HepG2 (cell line): ENCODE results near the gene ZNF697. TPM values are rescaled to one million over a fixed set of nuclear protein-coding genes. Genes with fewer than 3 reads are reported as not detected.

Source experiments
- ASH2L ChIP-seq: fragments of 300-600, 200-600 bp; sonication (generic); IDR thresholded peaks from 2 replicates; pipeline ENCODE4 v1.7.0; 2017; ENCODE audit warnings: low read depth, mild to moderate bottlenecking, moderate library complexity, mixed read lengths, low read length; ENCODE audit not compliant: insufficient read length
- CBX1 ChIP-seq: IDR thresholded peaks from one replicate; pipeline ENCODE4 v1.6.1; 2016; ENCODE audit warnings: antibody characterized with exemption, low read depth
- FIP1L1 ChIP-seq: fragments of 200-400 bp; formaldehyde crosslinking; IDR thresholded peaks from 2 replicates; pipeline ENCODE4 v1.6.1; 2018; ENCODE audit warnings: low read depth, mild to moderate bottlenecking, low read length, moderate library complexity, borderline replicate concordance; ENCODE audit not compliant: insufficient read depth
- FOSL1 ChIP-seq: sonication (generic); formaldehyde crosslinking; IDR thresholded peaks from 2 replicates; pipeline ENCODE4 v1.9.0; 2021; ENCODE audit warnings: missing genetic modification reagents, borderline replicate concordance
- FOXK2 ChIP-seq: fragments of 450-650 bp; IDR thresholded peaks from 2 replicates; pipeline ENCODE4 v1.6.1; 2016
- GABPB1 ChIP-seq: IDR thresholded peaks from 2 replicates; pipeline ENCODE4 v1.6.1; 2016; ENCODE audit warnings: mild to moderate bottlenecking, missing genetic modification reagents, moderate library complexity, missing compliant biosample characterization
- GTF3A ChIP-seq: sonication (generic); formaldehyde crosslinking; conservative IDR thresholded peaks from 2 replicates; pipeline ENCODE4 v1.4.0; 2020; ENCODE audit warnings: mild to moderate bottlenecking, missing genetic modification reagents
- IRX3 ChIP-seq: sonication (generic); formaldehyde crosslinking; IDR thresholded peaks from 2 replicates; pipeline ENCODE4 v1.8.1; 2023; ENCODE audit warnings: mild to moderate bottlenecking, low read depth, missing genetic modification reagents, borderline replicate concordance
- JARID2 ChIP-seq: sonication (generic); formaldehyde crosslinking; IDR thresholded peaks from 2 replicates; pipeline ENCODE4 v1.8.1; 2023; ENCODE audit warnings: missing genetic modification reagents, inconsistent platforms; ENCODE audit not compliant: insufficient replicate concordance
- NONO ChIP-seq, 2 experiments: fragments of 450-650 bp in 1 of 2; sonication (generic) in 1 of 2; formaldehyde crosslinking in 1 of 2; IDR thresholded peaks in 1 of 2; conservative IDR thresholded peaks in 1 of 2; 2 replicates each; pipeline versions ENCODE4 v1.6.1 to v1.8.0; 2017 to 2022; ENCODE audit warnings: mild to moderate bottlenecking in 1 of 2, missing genetic modification reagents in 1 of 2, moderate library complexity in 1 of 2
- NR2F1 ChIP-seq, 2 experiments: fragments of 450-650 bp in 1 of 2; formaldehyde crosslinking in 1 of 2; IDR thresholded peaks; 2 replicates each; pipeline versions ENCODE4 v1.5.0 to v1.6.1; 2016 to 2020; ENCODE audit warnings: mild to moderate bottlenecking in 1 of 2, missing compliant biosample characterization in 1 of 2, missing genetic modification reagents in 1 of 2, moderate library complexity in 1 of 2
- SETDB1 ChIP-seq: sonication (generic); formaldehyde crosslinking; IDR thresholded peaks from 2 replicates; pipeline ENCODE4 v1.5.1; 2020; ENCODE audit warnings: missing genetic modification reagents, mild to moderate bottlenecking, borderline replicate concordance
- SMC3 ChIP-seq: IDR thresholded peaks from 2 replicates; pipeline ENCODE4 v1.6.1; 2011; ENCODE audit warnings: low read length, improper control_type of control experiment
- ZNF354B ChIP-seq: sonication (generic); formaldehyde crosslinking; IDR thresholded peaks from 2 replicates; pipeline ENCODE4 v1.8.0; 2022; ENCODE audit warnings: mild to moderate bottlenecking, missing genetic modification reagents
- ZNF816 ChIP-seq: sonication (generic); formaldehyde crosslinking; IDR thresholded peaks from 2 replicates; pipeline ENCODE4 v1.8.0; 2022; ENCODE audit warnings: missing genetic modification reagents, mild to moderate bottlenecking, borderline replicate concordance
- polyA plus RNA-seq, 8 experiments: library from polyadenylated mRNA; depleted of rRNA in 3 of 8; stranded (reverse) in 7 of 8; unstranded in 1 of 8; fragments of >200 nt; fragmentation: Illumina TruSeq in 4 of 8; extraction: Trizol in 4 of 8; gene quantifications; 2 replicates each; pipeline versions ENCODE4 v1.2.1 to v1.2.3, GENCODE V29; 2011 to 2016; ENCODE audit warnings: low read depth in 4 of 8, missing spikeins in 1 of 8, mixed read lengths in 1 of 8; ENCODE audit not compliant: insufficient read depth in 1 of 8
- total RNA-seq, 5 experiments: library from RNA; depleted of rRNA; stranded (reverse); fragments of >200 nt; fragmentation: Illumina TruSeq; extraction: Trizol; gene quantifications; 2 replicates each; pipeline ENCODE4 v1.2.3, GENCODE V29; 2016; ENCODE audit warnings: low read depth in 1 of 5
- TF ChIP-seq, protein P1 (sequence below): sonication (generic); formaldehyde crosslinking; IDR thresholded peaks from 2 replicates; pipeline ENCODE4 v1.5.0; 2020; ENCODE audit warnings: mild to moderate bottlenecking, missing genetic modification reagents, moderate library complexity
- TF ChIP-seq, protein P2 (sequence below): sonication (generic); formaldehyde crosslinking; IDR thresholded peaks from 2 replicates; pipeline ENCODE4 v1.4.0; 2020; ENCODE audit warnings: missing genetic modification reagents
- TF ChIP-seq, protein P3 (sequence below): sonication (generic); formaldehyde crosslinking; IDR thresholded peaks from 2 replicates; pipeline ENCODE4 v1.4.0; 2020; ENCODE audit warnings: mild to moderate bottlenecking, missing genetic modification reagents
- TF ChIP-seq, protein P4 (sequence below): sonication (generic); formaldehyde crosslinking; IDR thresholded peaks from 2 replicates; pipeline ENCODE4 v1.5.0; 2020; ENCODE audit warnings: mild to moderate bottlenecking, missing genetic modification reagents

ZNF697 gene
- total and polyA plus RNA-seq, 2 of the 13 experiments (the other 11 are each of a cell fraction or from before 2014, with no cell fraction given): 2.3 to 7.1 TPM

DNA sequence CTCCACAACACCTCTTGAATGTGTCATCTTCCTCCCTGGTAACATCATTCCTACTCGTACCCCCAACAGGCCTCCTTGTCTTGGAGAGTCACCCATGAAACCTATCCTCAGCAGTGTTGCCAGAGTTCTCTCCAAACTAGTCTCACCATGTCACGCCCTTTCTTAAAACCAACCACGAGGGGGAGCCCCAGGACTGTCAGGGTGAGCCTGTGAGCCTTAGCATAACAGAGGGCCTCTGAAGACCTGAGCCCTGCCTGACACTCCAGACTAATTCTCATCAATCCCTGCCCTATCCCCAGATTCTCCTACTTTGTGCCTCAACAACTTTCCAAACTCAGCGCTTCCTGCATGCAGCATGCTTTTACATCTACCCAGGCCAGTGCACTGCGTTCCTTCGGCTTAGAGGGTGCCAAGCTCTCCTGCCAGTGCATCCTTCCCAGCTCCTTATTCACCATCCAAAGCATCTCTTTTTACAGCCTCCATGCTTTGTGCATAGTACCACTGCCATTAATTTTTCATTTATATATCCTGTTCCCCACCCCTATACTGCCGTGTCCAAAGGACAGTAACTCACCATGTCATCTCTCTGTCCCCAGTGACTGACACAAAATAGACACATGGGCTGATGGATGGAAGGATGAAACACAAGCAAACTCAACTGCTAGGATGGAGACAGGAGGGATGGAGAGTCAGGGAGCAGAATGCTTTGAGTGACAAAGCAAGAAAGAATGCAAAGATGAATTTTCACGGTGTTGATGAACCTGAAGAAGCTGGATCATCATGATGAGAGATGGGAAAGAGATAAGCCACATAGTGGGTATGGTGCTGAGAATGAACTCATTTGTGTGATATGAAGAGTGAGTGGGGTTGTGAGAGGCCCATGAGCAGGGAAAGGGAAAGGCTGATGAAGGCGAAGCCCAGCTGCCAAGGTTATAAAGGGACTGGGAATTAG is 34.0 kb downstream of the ZNF697 start (continued):
- TF ChIP-seq, protein P1, sequence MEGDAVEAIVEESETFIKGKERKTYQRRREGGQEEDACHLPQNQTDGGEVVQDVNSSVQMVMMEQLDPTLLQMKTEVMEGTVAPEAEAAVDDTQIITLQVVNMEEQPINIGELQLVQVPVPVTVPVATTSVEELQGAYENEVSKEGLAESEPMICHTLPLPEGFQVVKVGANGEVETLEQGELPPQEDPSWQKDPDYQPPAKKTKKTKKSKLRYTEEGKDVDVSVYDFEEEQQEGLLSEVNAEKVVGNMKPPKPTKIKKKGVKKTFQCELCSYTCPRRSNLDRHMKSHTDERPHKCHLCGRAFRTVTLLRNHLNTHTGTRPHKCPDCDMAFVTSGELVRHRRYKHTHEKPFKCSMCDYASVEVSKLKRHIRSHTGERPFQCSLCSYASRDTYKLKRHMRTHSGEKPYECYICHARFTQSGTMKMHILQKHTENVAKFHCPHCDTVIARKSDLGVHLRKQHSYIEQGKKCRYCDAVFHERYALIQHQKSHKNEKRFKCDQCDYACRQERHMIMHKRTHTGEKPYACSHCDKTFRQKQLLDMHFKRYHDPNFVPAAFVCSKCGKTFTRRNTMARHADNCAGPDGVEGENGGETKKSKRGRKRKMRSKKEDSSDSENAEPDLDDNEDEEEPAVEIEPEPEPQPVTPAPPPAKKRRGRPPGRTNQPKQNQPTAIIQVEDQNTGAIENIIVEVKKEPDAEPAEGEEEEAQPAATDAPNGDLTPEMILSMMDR: peak; percentile 95
- TF ChIP-seq, protein P2, sequence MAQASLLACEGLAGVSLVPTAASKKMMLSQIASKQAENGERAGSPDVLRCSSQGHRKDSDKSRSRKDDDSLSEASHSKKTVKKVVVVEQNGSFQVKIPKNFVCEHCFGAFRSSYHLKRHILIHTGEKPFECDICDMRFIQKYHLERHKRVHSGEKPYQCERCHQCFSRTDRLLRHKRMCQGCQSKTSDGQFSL (CRISPR knock-in tag): no peak
- TF ChIP-seq, protein P3, sequence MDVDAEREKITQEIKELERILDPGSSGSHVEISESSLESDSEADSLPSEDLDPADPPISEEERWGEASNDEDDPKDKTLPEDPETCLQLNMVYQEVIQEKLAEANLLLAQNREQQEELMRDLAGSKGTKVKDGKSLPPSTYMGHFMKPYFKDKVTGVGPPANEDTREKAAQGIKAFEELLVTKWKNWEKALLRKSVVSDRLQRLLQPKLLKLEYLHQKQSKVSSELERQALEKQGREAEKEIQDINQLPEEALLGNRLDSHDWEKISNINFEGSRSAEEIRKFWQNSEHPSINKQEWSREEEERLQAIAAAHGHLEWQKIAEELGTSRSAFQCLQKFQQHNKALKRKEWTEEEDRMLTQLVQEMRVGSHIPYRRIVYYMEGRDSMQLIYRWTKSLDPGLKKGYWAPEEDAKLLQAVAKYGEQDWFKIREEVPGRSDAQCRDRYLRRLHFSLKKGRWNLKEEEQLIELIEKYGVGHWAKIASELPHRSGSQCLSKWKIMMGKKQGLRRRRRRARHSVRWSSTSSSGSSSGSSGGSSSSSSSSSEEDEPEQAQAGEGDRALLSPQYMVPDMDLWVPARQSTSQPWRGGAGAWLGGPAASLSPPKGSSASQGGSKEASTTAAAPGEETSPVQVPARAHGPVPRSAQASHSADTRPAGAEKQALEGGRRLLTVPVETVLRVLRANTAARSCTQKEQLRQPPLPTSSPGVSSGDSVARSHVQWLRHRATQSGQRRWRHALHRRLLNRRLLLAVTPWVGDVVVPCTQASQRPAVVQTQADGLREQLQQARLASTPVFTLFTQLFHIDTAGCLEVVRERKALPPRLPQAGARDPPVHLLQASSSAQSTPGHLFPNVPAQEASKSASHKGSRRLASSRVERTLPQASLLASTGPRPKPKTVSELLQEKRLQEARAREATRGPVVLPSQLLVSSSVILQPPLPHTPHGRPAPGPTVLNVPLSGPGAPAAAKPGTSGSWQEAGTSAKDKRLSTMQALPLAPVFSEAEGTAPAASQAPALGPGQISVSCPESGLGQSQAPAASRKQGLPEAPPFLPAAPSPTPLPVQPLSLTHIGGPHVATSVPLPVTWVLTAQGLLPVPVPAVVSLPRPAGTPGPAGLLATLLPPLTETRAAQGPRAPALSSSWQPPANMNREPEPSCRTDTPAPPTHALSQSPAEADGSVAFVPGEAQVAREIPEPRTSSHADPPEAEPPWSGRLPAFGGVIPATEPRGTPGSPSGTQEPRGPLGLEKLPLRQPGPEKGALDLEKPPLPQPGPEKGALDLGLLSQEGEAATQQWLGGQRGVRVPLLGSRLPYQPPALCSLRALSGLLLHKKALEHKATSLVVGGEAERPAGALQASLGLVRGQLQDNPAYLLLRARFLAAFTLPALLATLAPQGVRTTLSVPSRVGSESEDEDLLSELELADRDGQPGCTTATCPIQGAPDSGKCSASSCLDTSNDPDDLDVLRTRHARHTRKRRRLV: no peak
- TF ChIP-seq, protein P4, sequence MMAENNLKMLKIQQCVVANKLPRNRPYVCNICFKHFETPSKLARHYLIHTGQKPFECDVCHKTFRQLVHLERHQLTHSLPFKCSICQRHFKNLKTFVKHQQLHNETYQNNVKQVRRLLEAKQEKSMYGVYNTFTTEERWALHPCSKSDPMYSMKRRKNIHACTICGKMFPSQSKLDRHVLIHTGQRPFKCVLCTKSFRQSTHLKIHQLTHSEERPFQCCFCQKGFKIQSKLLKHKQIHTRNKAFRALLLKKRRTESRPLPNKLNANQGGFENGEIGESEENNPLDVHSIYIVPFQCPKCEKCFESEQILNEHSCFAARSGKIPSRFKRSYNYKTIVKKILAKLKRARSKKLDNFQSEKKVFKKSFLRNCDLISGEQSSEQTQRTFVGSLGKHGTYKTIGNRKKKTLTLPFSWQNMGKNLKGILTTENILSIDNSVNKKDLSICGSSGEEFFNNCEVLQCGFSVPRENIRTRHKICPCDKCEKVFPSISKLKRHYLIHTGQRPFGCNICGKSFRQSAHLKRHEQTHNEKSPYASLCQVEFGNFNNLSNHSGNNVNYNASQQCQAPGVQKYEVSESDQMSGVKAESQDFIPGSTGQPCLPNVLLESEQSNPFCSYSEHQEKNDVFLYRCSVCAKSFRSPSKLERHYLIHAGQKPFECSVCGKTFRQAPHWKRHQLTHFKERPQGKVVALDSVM: no peak
- TF ChIP-seq CBX1 (no peak), ZNF354B (CRISPR knock-in tag) (no peak), GTF3A (no peak), GABPB1 (CRISPR knock-in tag) (no peak), ASH2L (no peak), FIP1L1 (no peak), JARID2 (CRISPR knock-in tag) (no peak), FOSL1 (CRISPR knock-in tag) (no peak), SETDB1 (CRISPR knock-in tag) (no peak), SMC3 (peak; percentile 96), NONO (IDR thresholded peaks at IDR 0.05) (no peak), NONO (CRISPR knock-in tag; conservative IDR thresholded peaks at IDR 0.05) (no peak), IRX3 (no peak), ZNF816 (CRISPR knock-in tag) (no peak), NR2F1 (CRISPR knock-in tag; IDR thresholded peaks at IDR 0.05) (no peak), FOXK2 (no peak)
